ENCODE measurements around the gene AGK. TPM values are rescaled to one million over a fixed set of nuclear protein-coding genes. Genes with fewer than 3 reads are reported as not detected.

AGK gene
- total RNA-seq, 2 donors from 2014 or later, result 19.6 to 21.1 TPM

- Histone ChIP-seq H3K4me3 (no peak overlapping the region), H3K27me3 (no peaks in the 10 kb centered on the region), H3K4me1 (peaks cover 8% of the 10 kb centered on the region), H3K36me3 (no peaks in the 10 kb centered on the region), H3K27ac (peak overlapping the region; percentile 74), H3K9me3 (no peaks in the 10 kb centered on the region), H3K9ac (ENCODE audit: low read depth in 2 of 2, low read length in 2 of 2) (peak overlapping the region in 1 of 2 donors; percentile 55)
- peak; percentile 75 for DNase-seq
- intact Hi-C loops (cut with DNase I), result no loop called here
- no peak for TF ChIP-seq CTCF (IDR thresholded peaks at IDR 0.05)
Observed at GRCh38 chr7:141663081-141663849, 112.1 kb downstream of the AGK start.

- no peaks in the 10 kb centered on the region for H3K36me3 ChIP-seq
- H3K4me3 ChIP-seq, result no peak overlapping the region
- H3K9me3 ChIP-seq, result no peaks in the 10 kb centered on the region
- peak overlapping the region in 1 of 2 donors; percentile 55 for H3K9ac ChIP-seq (ENCODE audit: low read depth in 2 of 2, low read length in 2 of 2)
- no peak for TF ChIP-seq CTCF (IDR thresholded peaks at IDR 0.05)
- peaks cover 8% of the 10 kb centered on the region for H3K4me1 ChIP-seq
- intact Hi-C loops (cut with DNase I), result no loop called here
- peak; percentile 57 for DNase-seq
- H3K27me3 ChIP-seq, result no peaks in the 10 kb centered on the region
- no peak overlapping the region for H3K27ac ChIP-seq
Observed at GRCh38 chr7:141664450-141664849, 113.2 kb downstream of the AGK start.

- no peak for TF ChIP-seq CTCF (IDR thresholded peaks at IDR 0.05)
- peaks cover 8% of the 10 kb centered on the region for H3K4me1 ChIP-seq
- no peaks in the 10 kb centered on the region for H3K36me3 ChIP-seq
- no peaks in the 10 kb centered on the region for H3K9me3 ChIP-seq
- intact Hi-C loops (cut with DNase I), result no loop called here
- no peak overlapping the region for H3K4me3 ChIP-seq
- no peak overlapping the region for H3K9ac ChIP-seq (ENCODE audit: low read depth in 2 of 2, low read length in 2 of 2)
- DNase-seq, result no peak
- H3K27me3 ChIP-seq, result no peaks in the 10 kb centered on the region
- no peak overlapping the region for H3K27ac ChIP-seq
Observed at GRCh38 chr7:141665208-141666035, 114.2 kb downstream of the AGK start.

DNA sequence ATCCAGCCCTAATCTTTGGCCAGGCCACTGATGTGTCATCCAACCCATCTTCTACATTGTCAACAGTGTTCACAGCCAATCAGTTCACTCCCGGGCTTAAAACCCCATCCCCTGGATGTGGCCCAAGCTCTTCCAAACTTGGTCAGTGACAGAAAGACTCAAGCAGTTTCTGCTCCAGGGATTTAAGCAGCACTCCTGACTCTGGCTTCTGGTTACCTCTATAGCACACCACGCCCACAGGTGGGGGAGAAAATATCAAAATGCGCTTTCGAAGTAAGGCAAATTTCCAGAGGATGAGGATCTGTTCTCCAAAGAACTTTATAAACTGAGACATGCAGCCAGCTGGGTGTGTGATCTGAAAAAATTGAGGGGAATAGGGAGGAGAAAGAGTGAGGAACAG is 114.9 kb downstream of the AGK start:
- no peaks in the 10 kb centered on the region for H3K36me3 ChIP-seq
- TF ChIP-seq CTCF (IDR thresholded peaks at IDR 0.05), result no peak
- no peak overlapping the region for H3K27ac ChIP-seq
- peaks cover 8% of the 10 kb centered on the region for H3K4me1 ChIP-seq
- H3K27me3 ChIP-seq, result no peaks in the 10 kb centered on the region
- intact Hi-C loops (cut with DNase I), result no loop called here
- H3K9me3 ChIP-seq, result no peaks in the 10 kb centered on the region
- H3K4me3 ChIP-seq, result no peak overlapping the region
- no peak for DNase-seq
- no peak overlapping the region for H3K9ac ChIP-seq (ENCODE audit: low read depth in 2 of 2, low read length in 2 of 2)

DNA sequence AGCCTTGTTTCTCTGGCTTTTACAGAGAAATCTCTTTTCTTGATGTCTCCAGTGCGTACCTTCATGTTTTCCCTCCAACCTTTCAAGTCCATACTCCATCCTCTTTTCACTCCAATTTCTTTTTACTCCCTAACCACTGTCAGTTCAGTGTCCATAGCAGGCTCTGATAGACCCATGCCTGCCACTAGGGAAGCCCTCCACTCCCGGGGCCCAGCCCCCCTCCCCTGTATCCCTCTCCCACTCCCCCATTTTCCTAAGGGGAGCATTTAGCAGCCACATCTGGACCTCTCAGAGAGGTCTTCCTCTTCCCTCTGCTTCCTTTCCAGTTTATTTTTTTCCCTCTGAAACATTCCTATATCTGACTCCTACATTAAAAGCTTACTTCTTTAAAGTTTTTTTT is 117.6 kb downstream of the AGK start:
- Histone ChIP-seq H3K36me3 (no peaks in the 10 kb centered on the region), H3K9me3 (no peaks in the 10 kb centered on the region), H3K27ac (no peak overlapping the region), H3K4me3 (no peak overlapping the region), H3K27me3 (no peaks in the 10 kb centered on the region), H3K9ac (ENCODE audit: low read depth in 2 of 2, low read length in 2 of 2) (no peak overlapping the region), H3K4me1 (peaks cover 2% of the 10 kb centered on the region)
- no peak for DNase-seq
- intact Hi-C loops (cut with DNase I), result no loop called here
- TF ChIP-seq CTCF (IDR thresholded peaks at IDR 0.05), result no peak

All from colonic mucosa (tissue), 4 donors.